Measurements from ENCODE around the gene DDX1.

GRCh38 chr2:15570104-15570503, 21.6 kb upstream of the DDX1 start:
- no peak for TF ChIP-seq POLR2A (IDR thresholded peaks at IDR 0.05; ENCODE audit: extremely low read depth, insufficient read length)
- TF ChIP-seq, protein P1, sequence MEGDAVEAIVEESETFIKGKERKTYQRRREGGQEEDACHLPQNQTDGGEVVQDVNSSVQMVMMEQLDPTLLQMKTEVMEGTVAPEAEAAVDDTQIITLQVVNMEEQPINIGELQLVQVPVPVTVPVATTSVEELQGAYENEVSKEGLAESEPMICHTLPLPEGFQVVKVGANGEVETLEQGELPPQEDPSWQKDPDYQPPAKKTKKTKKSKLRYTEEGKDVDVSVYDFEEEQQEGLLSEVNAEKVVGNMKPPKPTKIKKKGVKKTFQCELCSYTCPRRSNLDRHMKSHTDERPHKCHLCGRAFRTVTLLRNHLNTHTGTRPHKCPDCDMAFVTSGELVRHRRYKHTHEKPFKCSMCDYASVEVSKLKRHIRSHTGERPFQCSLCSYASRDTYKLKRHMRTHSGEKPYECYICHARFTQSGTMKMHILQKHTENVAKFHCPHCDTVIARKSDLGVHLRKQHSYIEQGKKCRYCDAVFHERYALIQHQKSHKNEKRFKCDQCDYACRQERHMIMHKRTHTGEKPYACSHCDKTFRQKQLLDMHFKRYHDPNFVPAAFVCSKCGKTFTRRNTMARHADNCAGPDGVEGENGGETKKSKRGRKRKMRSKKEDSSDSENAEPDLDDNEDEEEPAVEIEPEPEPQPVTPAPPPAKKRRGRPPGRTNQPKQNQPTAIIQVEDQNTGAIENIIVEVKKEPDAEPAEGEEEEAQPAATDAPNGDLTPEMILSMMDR (IDR thresholded peaks at IDR 0.05; ENCODE audit: low read depth, low read length) = no peak
